CD4-positive, alpha-beta T cell treated with Interleukin-6 at 100 ng/mL for 8 hours (primary cell): ENCODE measurements around the gene SLC25A23.
"Not testable (repeated sequence)": the region's sequence is repeated elsewhere in the genome, so short reads cannot be mapped to it uniquely, and the experiment has no call there.

Source experiments
- DNase-seq: peaks from one replicate; pipeline ENCODE4 v3.0.0-alpha.2; 2020; ENCODE audit warnings: mixed read lengths, low spot score

Gene SLC25A23

GRCh38 chr19:6459262-6460098 is at the start of gene SLC25A23:
Gene SLC25A23 (minus strand): TSS chr19:6459792. CDS start chr19:6459628, 164 bp downstream.
- peak; percentile 60 for DNase-seq

GRCh38 chr19:6508028-6508771 is 48.6 kb upstream of the SLC25A23 start:
- not testable (repeated sequence) for DNase-seq

GRCh38 chr19:6503407-6504201 is 44.0 kb upstream of the SLC25A23 start:
- DNase-seq = no peak

- no peak for DNase-seq
These were observed 42.4 kb upstream of the SLC25A23 start, which contains the start of gene TUBB4A for GRCh38 chr19:6501740-6502648. Gene TUBB4A (minus strand): TSS chr19:6502309. CDS start chr19:6502212, 97 bp downstream.

- DNase-seq = no peak
These were observed 41.5 kb upstream of the SLC25A23 start for GRCh38 chr19:6500837-6501739.

- DNase-seq = no peak
These were observed 39.6 kb upstream of the SLC25A23 start for GRCh38 chr19:6499052-6499790.

GRCh38 chr19:6498294-6499036 is 38.9 kb upstream of the SLC25A23 start:
- no peak for DNase-seq

GRCh38 chr19:6495947-6496346 is 36.4 kb upstream of the SLC25A23 start:
- no peak for DNase-seq

- DNase-seq = no peak
These were observed 34.9 kb upstream of the SLC25A23 start for GRCh38 chr19:6494438-6495036.

GRCh38 chr19:6491802-6492592 is 32.4 kb upstream of the SLC25A23 start:
- DNase-seq = no peak

GRCh38 chr19:6490134-6490533 is 30.5 kb upstream of the SLC25A23 start:
- no peak for DNase-seq

- no peak for DNase-seq
These were observed 29.9 kb upstream of the SLC25A23 start for GRCh38 chr19:6489278-6490061.

- no peak for DNase-seq
These were observed 25.2 kb upstream of the SLC25A23 start for GRCh38 chr19:6484831-6485230.

- no peak for DNase-seq
These were observed 24.6 kb upstream of the SLC25A23 start for GRCh38 chr19:6484230-6484629.

GRCh38 chr19:6483235-6483634 is 23.6 kb upstream of the SLC25A23 start:
- no peak for DNase-seq

GRCh38 chr19:6482343-6482686 is 22.7 kb upstream of the SLC25A23 start:
- no peak for DNase-seq
